IMR-90 (cell line): Measurements from ENCODE around the gene TMEM38A.

Experiments
- BHLHE40 ChIP-seq: fragments of 150-350 bp; IDR thresholded peaks from 2 replicates; pipeline ENCODE4 v1.6.1; 2016; ENCODE audit warnings: mild to moderate bottlenecking, low read depth, low read length
- CEBPB ChIP-seq: IDR thresholded peaks from 2 replicates; pipeline ENCODE4 v1.6.1; 2012; ENCODE audit warnings: low read depth, low read length, improper control_type of control experiment
- FOS ChIP-seq: fragments of 150-350 bp; IDR thresholded peaks from 2 replicates; pipeline ENCODE4 v1.6.1; 2016; ENCODE audit warnings: low read depth, low read length
- MAFK ChIP-seq: IDR thresholded peaks from 2 replicates; pipeline ENCODE4 v1.6.1; 2012; ENCODE audit warnings: low read depth, low read length, improper control_type of control experiment
- MAZ ChIP-seq: IDR thresholded peaks from 2 replicates; pipeline ENCODE4 v1.6.1; 2012; ENCODE audit warnings: low read depth, mild to moderate bottlenecking, low read length, improper control_type of control experiment, moderate library complexity, borderline replicate concordance
- NFE2L2 ChIP-seq: fragments of 150-350 bp; IDR thresholded peaks from 2 replicates; pipeline ENCODE4 v1.6.1; 2016; ENCODE audit warnings: low read depth, mild to moderate bottlenecking, low read length
- POLR2A ChIP-seq: IDR thresholded peaks from 2 replicates; pipeline ENCODE4 v1.6.1; 2012; ENCODE audit warnings: mild to moderate bottlenecking, low read depth, low read length
- RAD21 ChIP-seq: IDR thresholded peaks from 2 replicates; pipeline ENCODE4 v1.6.1; 2012; ENCODE audit warnings: low read length, improper control_type of control experiment
- RCOR1 ChIP-seq: IDR thresholded peaks from 2 replicates; pipeline ENCODE4 v1.6.1; 2012; ENCODE audit warnings: mild to moderate bottlenecking, low read length, improper control_type of control experiment; ENCODE audit not compliant: insufficient replicate concordance
- RFX5 ChIP-seq: IDR thresholded peaks from 2 replicates; pipeline ENCODE4 v1.8.0; 2012; ENCODE audit warnings: low read depth, mild to moderate bottlenecking, low read length, moderate library complexity
- SMC3 ChIP-seq: fragments of 150-350 bp; IDR thresholded peaks from 2 replicates; pipeline ENCODE4 v1.6.1; 2016; ENCODE audit warnings: low read depth, mild to moderate bottlenecking, antibody characterized with exemption, low read length, moderate library complexity
- TF ChIP-seq, protein P1 (sequence below): conservative IDR thresholded peaks from 2 replicates; pipeline ENCODE4 v1.5.1; 2012; ENCODE audit warnings: mild to moderate bottlenecking, low read depth, low read length, improper control_type of control experiment
- TF ChIP-seq, protein P2 (sequence below): fragments of 150-350 bp; IDR thresholded peaks from 2 replicates; pipeline ENCODE4 v1.6.1; 2016; ENCODE audit warnings: low read depth, mild to moderate bottlenecking, low read length, moderate library complexity, borderline replicate concordance

DNA sequence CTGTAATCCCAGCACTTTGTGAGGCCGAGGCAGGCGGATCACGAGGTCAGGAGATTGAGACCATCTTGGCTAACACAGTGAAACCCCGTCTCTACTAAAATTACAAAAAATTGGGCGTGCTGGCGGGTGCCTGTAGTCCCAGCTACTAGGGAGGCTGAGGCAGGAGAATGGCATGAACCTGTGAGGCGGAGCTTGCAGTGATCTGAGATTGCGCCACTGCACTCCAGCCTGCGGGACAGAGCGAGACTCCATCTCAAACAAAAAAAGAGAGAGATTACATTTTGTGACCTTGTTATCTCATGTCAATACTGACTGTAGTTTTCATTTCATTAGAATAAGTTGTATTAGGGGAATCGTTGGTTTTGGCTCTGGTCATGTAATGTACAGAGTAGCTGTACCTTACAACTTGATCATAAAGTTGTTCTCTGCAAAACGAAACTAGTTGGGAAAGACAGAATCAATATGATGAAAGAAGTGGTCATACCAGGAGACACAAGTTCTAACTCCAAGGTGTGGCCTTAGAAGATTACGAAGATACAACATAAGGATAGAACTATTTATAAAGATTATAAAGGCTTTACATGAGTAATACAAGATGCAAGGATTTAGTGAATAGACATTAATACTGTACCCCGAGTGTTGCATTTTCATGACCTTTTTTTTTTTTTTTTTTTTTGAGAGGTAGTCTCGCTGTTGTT is 15.3 kb downstream of the TMEM38A start:
- TF ChIP-seq, protein P1, sequence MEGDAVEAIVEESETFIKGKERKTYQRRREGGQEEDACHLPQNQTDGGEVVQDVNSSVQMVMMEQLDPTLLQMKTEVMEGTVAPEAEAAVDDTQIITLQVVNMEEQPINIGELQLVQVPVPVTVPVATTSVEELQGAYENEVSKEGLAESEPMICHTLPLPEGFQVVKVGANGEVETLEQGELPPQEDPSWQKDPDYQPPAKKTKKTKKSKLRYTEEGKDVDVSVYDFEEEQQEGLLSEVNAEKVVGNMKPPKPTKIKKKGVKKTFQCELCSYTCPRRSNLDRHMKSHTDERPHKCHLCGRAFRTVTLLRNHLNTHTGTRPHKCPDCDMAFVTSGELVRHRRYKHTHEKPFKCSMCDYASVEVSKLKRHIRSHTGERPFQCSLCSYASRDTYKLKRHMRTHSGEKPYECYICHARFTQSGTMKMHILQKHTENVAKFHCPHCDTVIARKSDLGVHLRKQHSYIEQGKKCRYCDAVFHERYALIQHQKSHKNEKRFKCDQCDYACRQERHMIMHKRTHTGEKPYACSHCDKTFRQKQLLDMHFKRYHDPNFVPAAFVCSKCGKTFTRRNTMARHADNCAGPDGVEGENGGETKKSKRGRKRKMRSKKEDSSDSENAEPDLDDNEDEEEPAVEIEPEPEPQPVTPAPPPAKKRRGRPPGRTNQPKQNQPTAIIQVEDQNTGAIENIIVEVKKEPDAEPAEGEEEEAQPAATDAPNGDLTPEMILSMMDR: no peak
- TF ChIP-seq POLR2A (no peak), MAZ (no peak), SMC3 (no peak), FOS (no peak), CEBPB (no peak), RCOR1 (no peak), RFX5 (no peak), MAFK (no peak), NFE2L2 (no peak), BHLHE40 (no peak), RAD21 (no peak)
- TF ChIP-seq, protein P2, sequence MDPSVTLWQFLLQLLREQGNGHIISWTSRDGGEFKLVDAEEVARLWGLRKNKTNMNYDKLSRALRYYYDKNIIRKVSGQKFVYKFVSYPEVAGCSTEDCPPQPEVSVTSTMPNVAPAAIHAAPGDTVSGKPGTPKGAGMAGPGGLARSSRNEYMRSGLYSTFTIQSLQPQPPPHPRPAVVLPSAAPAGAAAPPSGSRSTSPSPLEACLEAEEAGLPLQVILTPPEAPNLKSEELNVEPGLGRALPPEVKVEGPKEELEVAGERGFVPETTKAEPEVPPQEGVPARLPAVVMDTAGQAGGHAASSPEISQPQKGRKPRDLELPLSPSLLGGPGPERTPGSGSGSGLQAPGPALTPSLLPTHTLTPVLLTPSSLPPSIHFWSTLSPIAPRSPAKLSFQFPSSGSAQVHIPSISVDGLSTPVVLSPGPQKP: no peak
